HepG2 (cell line): ENCODE measurements around the gene ACOXL. TPM values are rescaled to one million over a fixed set of nuclear protein-coding genes. Genes with fewer than 3 reads are reported as not detected.

ENCODE experiments used
- ATF1 ChIP-seq: IDR thresholded peaks from 2 replicates; pipeline ENCODE4 v1.6.1; 2016; ENCODE audit warnings: mild to moderate bottlenecking, control low read depth
- NKX3-1 ChIP-seq: sonication (generic); formaldehyde crosslinking; IDR thresholded peaks from 2 replicates; pipeline ENCODE4 v1.5.0; 2020; ENCODE audit warnings: missing genetic modification reagents
- ONECUT2 ChIP-seq: sonication (generic); formaldehyde crosslinking; IDR thresholded peaks from 2 replicates; pipeline ENCODE4 v1.4.0; 2020; ENCODE audit warnings: missing genetic modification reagents
- PAWR ChIP-seq: sonication (generic); formaldehyde crosslinking; IDR thresholded peaks from 2 replicates; pipeline ENCODE4 v1.4.0; 2020; ENCODE audit warnings: missing genetic modification reagents, mild to moderate bottlenecking, borderline replicate concordance
- RAD21 ChIP-seq: fragments of 450-650 bp; formaldehyde crosslinking; IDR thresholded peaks from 2 replicates; pipeline ENCODE4 v1.5.0; 2020; ENCODE audit warnings: mild to moderate bottlenecking
- SALL1 ChIP-seq: sonication (generic); formaldehyde crosslinking; IDR thresholded peaks from 2 replicates; pipeline ENCODE4 v1.8.0; 2022; ENCODE audit warnings: mild to moderate bottlenecking, missing genetic modification reagents
- SMARCC2 ChIP-seq: fragments of 450-650 bp; IDR thresholded peaks from 2 replicates; pipeline ENCODE4 v1.6.1; 2017; ENCODE audit warnings: antibody characterized with exemption, mild to moderate bottlenecking
- SRSF1 ChIP-seq: fragments of 200-400 bp; formaldehyde crosslinking; optimal IDR thresholded peaks from 2 replicates; pipeline ENCODE3; 2017; ENCODE audit warnings: mild to moderate bottlenecking, low read depth, low read length, moderate library complexity
- STAG1 ChIP-seq: sonication (generic); formaldehyde crosslinking; IDR thresholded peaks from 2 replicates; pipeline ENCODE4 v1.4.0; 2020; ENCODE audit warnings: missing genetic modification reagents
- ZNF136 ChIP-seq: sonication (generic); formaldehyde crosslinking; IDR thresholded peaks from 2 replicates; pipeline ENCODE4 v1.8.1; 2022; ENCODE audit warnings: low read depth, mild to moderate bottlenecking, moderate library complexity, missing genetic modification reagents
- ZNF326 ChIP-seq: sonication (generic); formaldehyde crosslinking; IDR thresholded peaks from 2 replicates; pipeline ENCODE4 v1.4.0; 2020; ENCODE audit warnings: missing genetic modification reagents, borderline replicate concordance
- ZNF432 ChIP-seq: sonication (generic); formaldehyde crosslinking; IDR thresholded peaks from 2 replicates; pipeline ENCODE4 v1.5.0; 2020; ENCODE audit warnings: missing genetic modification reagents, mild to moderate bottlenecking, borderline replicate concordance
- ZNF552 ChIP-seq: sonication (generic); formaldehyde crosslinking; IDR thresholded peaks from 2 replicates; pipeline ENCODE4 v1.9.0; 2022; ENCODE audit warnings: missing genetic modification reagents, mild to moderate bottlenecking, borderline replicate concordance
- ZNF703 ChIP-seq: sonication (generic); formaldehyde crosslinking; IDR thresholded peaks from 2 replicates; pipeline ENCODE4 v1.5.1; 2020; ENCODE audit warnings: missing genetic modification reagents, mild to moderate bottlenecking, moderate library complexity, borderline replicate concordance
- ZNF720 ChIP-seq: sonication (generic); formaldehyde crosslinking; IDR thresholded peaks from 2 replicates; pipeline ENCODE4 v1.4.0; 2020; ENCODE audit warnings: missing genetic modification reagents
- ZNF737 ChIP-seq: sonication (generic); formaldehyde crosslinking; IDR thresholded peaks from 2 replicates; pipeline ENCODE4 v1.5.0; 2020; ENCODE audit warnings: missing genetic modification reagents, mild to moderate bottlenecking, borderline replicate concordance
- polyA plus RNA-seq, 8 experiments: library from polyadenylated mRNA; depleted of rRNA in 3 of 8; stranded (reverse) in 7 of 8; unstranded in 1 of 8; fragments of >200 nt; fragmentation: Illumina TruSeq in 4 of 8; extraction: Trizol in 4 of 8; gene quantifications; 2 replicates each; pipeline versions ENCODE4 v1.2.1 to v1.2.3, GENCODE V29; 2011 to 2016; ENCODE audit warnings: low read depth in 4 of 8, missing spikeins in 1 of 8, mixed read lengths in 1 of 8; ENCODE audit not compliant: insufficient read depth in 1 of 8
- total RNA-seq, 5 experiments: library from RNA; depleted of rRNA; stranded (reverse); fragments of >200 nt; fragmentation: Illumina TruSeq; extraction: Trizol; gene quantifications; 2 replicates each; pipeline ENCODE4 v1.2.3, GENCODE V29; 2016; ENCODE audit warnings: low read depth in 1 of 5
- TF ChIP-seq, protein P1 (sequence below): sonication (generic); formaldehyde crosslinking; IDR thresholded peaks from 2 replicates; pipeline ENCODE4 v1.4.0; 2020; ENCODE audit warnings: missing genetic modification reagents
- TF ChIP-seq, protein P2 (sequence below): sonication (generic); formaldehyde crosslinking; IDR thresholded peaks from 2 replicates; pipeline ENCODE4 v1.8.0; 2022; ENCODE audit warnings: missing genetic modification reagents, mild to moderate bottlenecking, moderate library complexity, borderline replicate concordance
- TF ChIP-seq, protein P3 (sequence below): sonication (generic); formaldehyde crosslinking; conservative IDR thresholded peaks from 2 replicates; pipeline ENCODE4 v1.4.0; 2020; ENCODE audit warnings: missing genetic modification reagents
- TF ChIP-seq, protein P4 (sequence below): conservative IDR thresholded peaks from 2 replicates; pipeline ENCODE4 v1.6.1; 2018; ENCODE audit warnings: missing genetic modification reagents

Gene ACOXL
- total and polyA plus RNA-seq, 2 of the 13 experiments (the other 11 are each of a cell fraction or from before 2014, with no cell fraction given) = not detected

DNA sequence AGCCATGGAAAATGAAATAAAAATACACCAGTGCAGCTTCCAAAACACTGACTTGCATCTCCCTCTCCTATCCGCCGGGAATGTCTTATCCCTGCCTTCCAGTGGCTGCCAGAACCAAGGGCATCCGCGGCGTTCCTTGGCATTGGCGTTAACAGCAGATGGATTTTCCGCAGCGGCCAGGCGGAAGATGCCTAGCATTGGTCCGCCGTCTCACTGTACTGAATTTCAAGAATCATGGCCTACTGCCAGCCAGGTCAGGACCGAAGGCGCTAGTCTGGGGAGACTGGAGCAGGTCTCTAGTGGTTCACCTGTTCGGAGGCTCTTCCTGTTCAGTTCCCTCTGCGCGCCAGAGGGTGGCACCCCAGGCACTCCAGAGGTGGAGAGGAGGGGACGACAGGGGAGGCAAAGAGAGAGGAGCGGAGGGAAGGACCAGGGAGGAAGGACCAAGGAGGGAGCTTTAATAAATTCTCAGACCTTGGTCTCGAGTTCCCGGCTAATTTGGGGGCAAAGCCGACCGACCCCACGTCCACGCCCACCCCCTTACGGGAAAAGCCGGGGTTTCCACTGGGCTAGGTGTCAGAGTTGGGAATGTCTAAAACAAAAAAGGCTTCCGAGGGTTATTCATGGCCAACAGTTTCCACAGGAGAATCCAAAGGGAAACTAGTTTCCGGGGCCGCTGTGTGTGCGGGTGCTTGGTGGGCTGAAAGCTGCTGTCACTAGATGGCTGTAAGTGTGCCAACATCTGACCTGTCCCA, 384.6 kb downstream of the ACOXL start (continued):
- TF ChIP-seq, protein P1, sequence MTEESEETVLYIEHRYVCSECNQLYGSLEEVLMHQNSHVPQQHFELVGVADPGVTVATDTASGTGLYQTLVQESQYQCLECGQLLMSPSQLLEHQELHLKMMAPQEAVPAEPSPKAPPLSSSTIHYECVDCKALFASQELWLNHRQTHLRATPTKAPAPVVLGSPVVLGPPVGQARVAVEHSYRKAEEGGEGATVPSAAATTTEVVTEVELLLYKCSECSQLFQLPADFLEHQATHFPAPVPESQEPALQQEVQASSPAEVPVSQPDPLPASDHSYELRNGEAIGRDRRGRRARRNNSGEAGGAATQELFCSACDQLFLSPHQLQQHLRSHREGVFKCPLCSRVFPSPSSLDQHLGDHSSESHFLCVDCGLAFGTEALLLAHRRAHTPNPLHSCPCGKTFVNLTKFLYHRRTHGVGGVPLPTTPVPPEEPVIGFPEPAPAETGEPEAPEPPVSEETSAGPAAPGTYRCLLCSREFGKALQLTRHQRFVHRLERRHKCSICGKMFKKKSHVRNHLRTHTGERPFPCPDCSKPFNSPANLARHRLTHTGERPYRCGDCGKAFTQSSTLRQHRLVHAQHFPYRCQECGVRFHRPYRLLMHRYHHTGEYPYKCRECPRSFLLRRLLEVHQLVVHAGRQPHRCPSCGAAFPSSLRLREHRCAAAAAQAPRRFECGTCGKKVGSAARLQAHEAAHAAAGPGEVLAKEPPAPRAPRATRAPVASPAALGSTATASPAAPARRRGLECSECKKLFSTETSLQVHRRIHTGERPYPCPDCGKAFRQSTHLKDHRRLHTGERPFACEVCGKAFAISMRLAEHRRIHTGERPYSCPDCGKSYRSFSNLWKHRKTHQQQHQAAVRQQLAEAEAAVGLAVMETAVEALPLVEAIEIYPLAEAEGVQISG = peak; percentile 36; the same call in 1 of the 2 replicates
- TF ChIP-seq ZNF703 (CRISPR knock-in tag) (no peak), ZNF720 (no peak), ONECUT2 (CRISPR knock-in tag) (no peak), ZNF737 (CRISPR knock-in tag) (no peak), PAWR (CRISPR knock-in tag) (no peak), ZNF432 (CRISPR knock-in tag) (no peak), ZNF552 (CRISPR knock-in tag) (no peak), SRSF1 (peak; percentile 74), SMARCC2 (no peak), ZNF326 (CRISPR knock-in tag) (no peak), STAG1 (peak; percentile 98), RAD21 (CRISPR knock-in tag) (peak; percentile 97), SALL1 (peak; percentile 73), ZNF136 (CRISPR knock-in tag) (no peak), ATF1 (CRISPR knock-in tag) (no peak), NKX3-1 (CRISPR knock-in tag) (no peak)
- TF ChIP-seq, protein P2, sequence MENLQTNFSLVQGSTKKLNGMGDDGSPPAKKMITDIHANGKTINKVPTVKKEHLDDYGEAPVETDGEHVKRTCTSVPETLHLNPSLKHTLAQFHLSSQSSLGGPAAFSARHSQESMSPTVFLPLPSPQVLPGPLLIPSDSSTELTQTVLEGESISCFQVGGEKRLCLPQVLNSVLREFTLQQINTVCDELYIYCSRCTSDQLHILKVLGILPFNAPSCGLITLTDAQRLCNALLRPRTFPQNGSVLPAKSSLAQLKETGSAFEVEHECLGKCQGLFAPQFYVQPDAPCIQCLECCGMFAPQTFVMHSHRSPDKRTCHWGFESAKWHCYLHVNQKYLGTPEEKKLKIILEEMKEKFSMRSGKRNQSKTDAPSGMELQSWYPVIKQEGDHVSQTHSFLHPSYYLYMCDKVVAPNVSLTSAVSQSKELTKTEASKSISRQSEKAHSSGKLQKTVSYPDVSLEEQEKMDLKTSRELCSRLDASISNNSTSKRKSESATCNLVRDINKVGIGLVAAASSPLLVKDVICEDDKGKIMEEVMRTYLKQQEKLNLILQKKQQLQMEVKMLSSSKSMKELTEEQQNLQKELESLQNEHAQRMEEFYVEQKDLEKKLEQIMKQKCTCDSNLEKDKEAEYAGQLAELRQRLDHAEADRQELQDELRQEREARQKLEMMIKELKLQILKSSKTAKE = no peak
- TF ChIP-seq, protein P3, sequence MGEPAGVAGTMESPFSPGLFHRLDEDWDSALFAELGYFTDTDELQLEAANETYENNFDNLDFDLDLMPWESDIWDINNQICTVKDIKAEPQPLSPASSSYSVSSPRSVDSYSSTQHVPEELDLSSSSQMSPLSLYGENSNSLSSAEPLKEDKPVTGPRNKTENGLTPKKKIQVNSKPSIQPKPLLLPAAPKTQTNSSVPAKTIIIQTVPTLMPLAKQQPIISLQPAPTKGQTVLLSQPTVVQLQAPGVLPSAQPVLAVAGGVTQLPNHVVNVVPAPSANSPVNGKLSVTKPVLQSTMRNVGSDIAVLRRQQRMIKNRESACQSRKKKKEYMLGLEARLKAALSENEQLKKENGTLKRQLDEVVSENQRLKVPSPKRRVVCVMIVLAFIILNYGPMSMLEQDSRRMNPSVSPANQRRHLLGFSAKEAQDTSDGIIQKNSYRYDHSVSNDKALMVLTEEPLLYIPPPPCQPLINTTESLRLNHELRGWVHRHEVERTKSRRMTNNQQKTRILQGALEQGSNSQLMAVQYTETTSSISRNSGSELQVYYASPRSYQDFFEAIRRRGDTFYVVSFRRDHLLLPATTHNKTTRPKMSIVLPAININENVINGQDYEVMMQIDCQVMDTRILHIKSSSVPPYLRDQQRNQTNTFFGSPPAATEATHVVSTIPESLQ (CRISPR knock-in tag) = no peak
- TF ChIP-seq, protein P4, sequence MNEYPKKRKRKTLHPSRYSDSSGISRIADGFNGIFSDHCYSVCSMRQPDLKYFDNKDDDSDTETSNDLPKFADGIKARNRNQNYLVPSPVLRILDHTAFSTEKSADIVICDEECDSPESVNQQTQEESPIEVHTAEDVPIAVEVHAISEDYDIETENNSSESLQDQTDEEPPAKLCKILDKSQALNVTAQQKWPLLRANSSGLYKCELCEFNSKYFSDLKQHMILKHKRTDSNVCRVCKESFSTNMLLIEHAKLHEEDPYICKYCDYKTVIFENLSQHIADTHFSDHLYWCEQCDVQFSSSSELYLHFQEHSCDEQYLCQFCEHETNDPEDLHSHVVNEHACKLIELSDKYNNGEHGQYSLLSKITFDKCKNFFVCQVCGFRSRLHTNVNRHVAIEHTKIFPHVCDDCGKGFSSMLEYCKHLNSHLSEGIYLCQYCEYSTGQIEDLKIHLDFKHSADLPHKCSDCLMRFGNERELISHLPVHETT (CRISPR knock-in tag) = peak; percentile 60; the same call in 1 of the 2 replicates
